Stimulated activated CD8-positive, alpha-beta memory T cell treated with anti-CD3 and anti-CD28 coated beads, Interleukin-15, amount 100 ng/mL, for 1 hour (primary cell): ENCODE measurements around the gene ANXA10.
"Not testable (repeated sequence)": the region's sequence is repeated elsewhere in the genome, so short reads cannot be mapped to it uniquely, and the experiment has no call there.

Experiments used
- DNase-seq: peaks from one replicate; pipeline ENCODE4 v3.0.0-alpha.2; 2020; ENCODE audit warnings: low read depth

Gene ANXA10

GRCh38 chr4:168092176-168092712 is at the start of gene ANXA10:
Gene ANXA10 (plus strand): TSS chr4:168092537. CDS start chr4:168092701, 164 bp downstream.
- no peak for DNase-seq

GRCh38 chr4:168045354-168045753 is 47.0 kb upstream of the ANXA10 start:
- no peak for DNase-seq

- DNase-seq: no peak
Observed at GRCh38 chr4:168050002-168050401, 42.3 kb upstream of the ANXA10 start.

DNA sequence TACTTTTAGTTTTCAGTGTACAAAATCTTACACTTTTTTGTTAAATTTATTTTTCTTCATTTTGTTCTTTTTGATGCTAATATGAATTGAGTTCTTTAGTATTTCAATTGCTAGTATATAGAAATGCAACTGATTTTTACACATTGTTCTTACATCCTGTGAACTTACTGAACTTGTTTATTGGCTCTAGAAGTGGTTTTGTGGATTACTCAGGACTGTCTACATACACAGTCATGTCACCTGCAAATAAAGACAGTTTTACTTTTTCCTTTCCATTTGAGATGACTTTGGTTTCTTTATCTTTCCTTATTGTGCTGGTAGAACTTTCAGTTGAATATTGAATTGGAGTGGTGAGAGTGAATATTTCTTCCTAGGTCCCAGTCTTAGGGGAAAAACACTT is 40.8 kb upstream of the ANXA10 start:
- no peak for DNase-seq

- no peak for DNase-seq
Observed at GRCh38 chr4:168057412-168057811, 34.9 kb upstream of the ANXA10 start.

DNA sequence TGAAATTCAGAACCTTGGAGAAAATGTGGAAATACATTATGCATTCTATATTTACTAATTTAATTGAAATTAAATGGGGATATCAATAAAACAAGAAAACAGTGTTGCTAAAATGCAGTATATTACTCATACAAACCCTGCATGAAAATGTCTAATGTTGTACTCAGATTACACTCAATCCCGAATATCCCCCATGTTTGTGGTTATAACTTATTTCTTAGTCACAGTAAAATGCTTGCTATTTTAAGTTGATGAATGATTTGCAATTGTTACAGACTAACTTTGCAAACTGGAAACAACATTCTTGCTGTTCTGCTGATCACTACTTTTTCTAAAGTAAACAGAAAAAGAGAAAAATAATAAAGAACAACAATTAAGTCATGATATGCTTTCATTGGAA is 33.1 kb upstream of the ANXA10 start:
- DNase-seq: no peak

DNA sequence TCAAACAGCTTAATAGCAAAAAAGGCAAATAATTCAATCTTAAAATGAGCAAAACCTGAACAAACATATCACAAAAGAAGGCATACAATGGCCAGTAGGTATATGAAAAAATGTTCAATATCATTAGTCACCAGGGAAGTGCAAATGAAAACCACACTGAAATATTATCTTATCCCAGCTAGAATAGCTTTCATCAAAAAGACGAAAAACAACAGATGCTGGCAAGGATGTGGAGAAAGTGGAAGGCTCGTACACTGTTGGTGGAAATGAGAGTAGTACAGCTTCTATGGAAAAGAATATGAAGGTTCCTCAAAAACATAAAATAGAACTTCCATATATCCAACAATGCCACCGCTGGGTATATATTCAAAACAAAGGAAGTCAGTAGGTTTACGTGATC is 29.3 kb upstream of the ANXA10 start:
- no peak for DNase-seq

DNA sequence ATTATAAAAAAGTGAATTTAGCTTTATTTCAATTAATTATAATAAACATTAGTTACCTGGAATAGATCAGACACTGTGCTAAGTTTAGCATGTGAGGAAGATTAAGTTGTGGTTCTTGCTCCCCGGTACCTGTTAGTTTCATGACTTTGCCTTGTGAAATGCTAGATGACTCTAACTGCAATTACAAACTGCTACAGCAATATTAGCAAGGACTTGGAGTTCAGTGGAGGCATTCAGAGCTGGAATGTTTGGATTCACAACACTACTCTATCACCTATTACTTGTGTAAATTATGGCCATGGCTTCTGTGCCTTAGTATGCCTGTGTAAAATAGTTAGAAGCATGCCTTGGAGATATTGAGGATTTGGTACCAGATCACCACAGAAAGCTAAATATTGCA is 21.4 kb upstream of the ANXA10 start:
- no peak for DNase-seq

DNA sequence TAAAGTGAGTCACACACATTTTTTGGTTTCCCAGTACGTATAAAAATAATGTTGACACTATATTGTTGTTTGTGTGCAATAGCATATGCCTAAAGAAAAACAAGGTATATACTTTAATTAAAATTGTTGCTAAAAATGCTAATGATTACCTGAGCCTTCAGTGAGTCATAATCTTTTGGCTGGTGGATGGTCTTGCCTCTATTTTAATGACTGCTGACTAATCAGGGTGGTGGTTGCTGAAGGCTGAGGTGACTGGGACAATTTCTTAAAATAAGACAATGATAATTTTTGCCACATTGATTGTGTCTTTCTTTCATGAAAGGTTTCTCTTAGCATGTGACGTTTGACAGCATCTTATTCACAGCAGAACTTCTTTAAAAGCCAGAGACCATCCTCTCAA is 21.0 kb upstream of the ANXA10 start:
- no peak for DNase-seq

DNA sequence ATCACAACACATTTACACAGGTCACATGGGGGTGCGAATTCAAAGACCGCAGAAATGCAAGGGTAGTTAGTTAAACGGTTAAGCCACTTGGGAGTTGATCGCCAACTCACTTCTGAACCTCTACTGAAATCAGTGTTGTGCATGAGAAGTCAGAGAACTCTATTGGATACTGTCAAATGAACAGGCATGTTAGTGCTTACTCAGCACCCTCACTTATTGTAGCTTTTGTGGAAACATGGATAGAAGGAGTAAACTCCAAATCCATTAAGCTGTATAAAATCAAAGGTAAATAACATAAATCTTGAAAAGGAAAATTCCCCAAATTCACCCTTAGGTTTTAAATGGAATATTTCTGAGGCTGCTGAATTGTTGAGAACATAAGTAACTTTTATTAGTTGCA is 17.5 kb upstream of the ANXA10 start:
- DNase-seq: no peak

- no peak for DNase-seq
Observed at GRCh38 chr4:168076989-168077725, 15.2 kb upstream of the ANXA10 start.

- DNase-seq: no peak
Observed at GRCh38 chr4:168077726-168078239, 14.6 kb upstream of the ANXA10 start.

- DNase-seq: no peak
Observed at GRCh38 chr4:168082379-168082778, 10.0 kb upstream of the ANXA10 start.

GRCh38 chr4:168095776-168096406 is 3.6 kb downstream of the ANXA10 start:
- DNase-seq: no peak

GRCh38 chr4:168096407-168096784 is 4.1 kb downstream of the ANXA10 start:
- no peak for DNase-seq

DNA sequence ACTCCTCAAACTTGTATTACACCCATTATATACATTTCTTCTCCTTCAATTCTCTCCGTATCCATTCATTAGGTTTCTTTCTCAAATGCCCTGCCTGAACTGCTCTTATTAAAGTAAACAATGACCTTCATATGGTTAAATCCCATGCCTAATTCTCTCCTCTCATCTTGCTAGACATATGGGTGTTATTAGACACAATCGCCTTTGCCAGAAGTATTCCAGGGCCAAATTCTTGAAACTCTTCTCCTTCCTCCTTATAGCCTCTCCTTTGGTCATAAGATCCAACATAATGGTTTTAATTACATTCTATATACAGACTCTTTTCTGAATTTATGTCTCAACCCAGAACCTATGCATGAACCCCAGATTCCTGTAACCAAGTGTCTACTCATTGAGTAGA is 4.8 kb downstream of the ANXA10 start:
- no peak for DNase-seq

DNA sequence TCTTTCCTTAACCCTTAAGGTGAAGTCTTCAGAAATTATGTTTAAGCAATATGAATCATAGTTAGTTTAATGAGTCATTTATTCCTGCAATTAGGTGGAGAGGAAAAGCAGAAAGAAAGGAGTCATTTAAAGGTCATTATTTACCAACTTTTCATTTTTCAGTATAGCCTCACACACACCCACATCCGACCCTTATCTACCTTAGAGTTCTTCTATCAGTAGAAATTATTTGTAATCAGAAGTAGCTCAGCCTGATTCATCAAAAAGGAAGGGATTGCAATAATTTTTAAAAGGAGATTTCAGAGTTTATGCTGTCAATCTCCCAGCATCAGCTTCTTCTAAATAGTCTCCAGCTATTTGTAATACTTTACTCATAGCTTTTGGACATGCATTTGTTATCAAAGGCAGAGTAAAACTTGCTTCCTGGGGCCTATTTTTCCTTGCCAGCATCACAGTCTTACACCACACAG is 5.9 kb downstream of the ANXA10 start:
- DNase-seq: no peak

DNA sequence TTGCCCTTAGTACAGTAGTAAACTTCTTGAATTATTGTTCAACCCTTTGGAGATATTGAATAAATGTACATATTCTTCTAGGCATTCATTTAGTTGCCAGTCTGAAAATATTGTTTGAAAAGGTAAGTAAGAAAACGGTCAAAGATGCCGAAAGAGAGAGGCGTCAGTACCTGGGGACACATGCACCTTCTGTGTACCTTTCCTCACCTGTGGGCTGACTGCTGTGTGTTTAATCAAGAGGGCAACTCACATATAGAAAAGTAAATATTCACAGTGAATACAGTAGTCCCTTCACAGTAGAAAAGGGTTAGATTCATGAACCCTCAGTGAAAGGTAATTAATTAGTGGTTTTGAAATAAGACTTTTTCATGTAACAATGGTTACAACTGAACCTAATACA is 6.9 kb downstream of the ANXA10 start:
- DNase-seq: no peak

DNA sequence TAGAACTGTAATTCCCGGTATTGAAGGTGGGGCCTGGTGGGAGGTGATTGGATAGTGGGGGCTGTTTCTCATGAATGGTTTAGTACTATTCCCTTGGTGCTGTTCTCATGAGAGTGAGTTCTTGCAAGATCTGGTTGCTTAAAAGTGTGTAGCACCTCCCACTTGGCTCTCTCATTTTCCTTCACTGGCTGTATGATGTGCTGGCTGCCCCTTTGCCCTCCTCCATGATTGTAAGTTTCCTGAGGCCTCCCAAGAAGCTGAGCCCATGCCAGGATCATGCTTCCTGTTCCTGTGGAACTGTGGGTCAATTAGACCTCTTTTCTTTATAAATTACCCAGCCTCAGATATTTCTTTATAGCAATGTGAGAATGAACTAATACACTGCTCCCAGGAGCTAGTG is 8.7 kb downstream of the ANXA10 start:
- DNase-seq: no peak

DNA sequence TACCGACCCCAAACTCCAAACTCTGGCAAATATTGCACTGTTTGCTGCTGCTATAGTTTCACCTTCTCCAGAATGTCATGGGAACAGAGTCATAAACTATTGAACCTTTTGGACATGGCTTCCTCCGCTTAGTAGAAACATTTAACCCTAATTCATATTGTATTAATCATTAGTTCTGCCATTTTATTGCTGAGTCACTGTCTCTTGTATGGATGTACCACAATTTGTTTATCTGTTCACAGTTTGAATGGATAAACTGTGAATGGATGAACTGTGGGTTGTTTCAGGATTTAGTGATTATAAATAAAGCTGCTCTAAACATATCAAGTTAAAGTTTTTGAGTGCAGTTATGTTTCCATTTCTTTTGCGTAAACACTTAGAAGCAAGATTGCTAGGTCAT is 10.1 kb downstream of the ANXA10 start:
- DNase-seq: no peak

DNA sequence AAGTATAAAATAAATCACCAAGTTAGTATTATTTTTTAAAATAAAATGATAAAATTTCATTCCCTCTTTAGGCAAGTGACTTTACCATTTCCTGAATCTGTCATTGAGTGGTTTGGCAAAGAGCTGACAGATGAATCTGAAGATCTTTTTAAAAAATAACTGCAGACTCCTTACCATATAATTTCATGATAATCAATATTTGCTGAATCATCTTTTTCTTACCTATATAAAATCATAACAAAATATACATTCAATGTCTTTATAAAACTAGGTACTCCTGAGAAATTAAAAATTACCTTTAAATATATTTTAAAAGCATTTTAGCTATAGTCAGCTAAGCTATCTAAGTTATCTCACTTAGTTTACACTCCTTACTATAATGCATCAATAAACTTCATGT is 17.2 kb downstream of the ANXA10 start:
- DNase-seq: no peak

GRCh38 chr4:168113059-168113458 is 20.7 kb downstream of the ANXA10 start:
- not testable (repeated sequence) for DNase-seq

DNA sequence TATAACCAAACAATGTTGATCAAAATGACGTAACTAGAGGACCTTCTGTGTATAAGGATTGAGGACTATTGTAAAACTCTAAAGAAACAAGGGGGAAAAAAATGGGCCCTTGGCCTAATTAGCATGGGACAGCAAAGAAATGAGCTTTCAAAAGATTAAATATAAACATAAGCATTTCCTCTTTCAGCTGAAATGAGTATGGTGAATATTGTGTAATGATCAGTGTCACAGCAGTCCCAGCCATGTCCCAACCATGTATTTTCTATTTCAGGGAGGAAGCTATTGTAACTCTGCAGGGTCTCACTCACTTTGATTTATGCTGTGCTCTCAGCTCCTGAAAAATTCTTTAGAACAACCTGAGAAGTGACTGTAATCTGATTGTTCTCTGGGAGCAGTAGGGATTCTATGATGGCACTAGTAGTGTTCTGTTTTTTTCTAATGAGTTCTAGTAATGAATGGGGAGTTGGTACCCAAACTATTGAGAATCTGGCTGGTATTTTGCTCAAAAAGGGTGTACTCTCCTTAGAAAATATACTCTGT is 25.8 kb downstream of the ANXA10 start:
- no peak for DNase-seq
